ENCODE data around the gene LRRC8E.
"Not testable (repeated sequence)": the region's sequence is repeated elsewhere in the genome, so short reads cannot be mapped to it uniquely, and the experiment has no call there.

Gene LRRC8E

DNA sequence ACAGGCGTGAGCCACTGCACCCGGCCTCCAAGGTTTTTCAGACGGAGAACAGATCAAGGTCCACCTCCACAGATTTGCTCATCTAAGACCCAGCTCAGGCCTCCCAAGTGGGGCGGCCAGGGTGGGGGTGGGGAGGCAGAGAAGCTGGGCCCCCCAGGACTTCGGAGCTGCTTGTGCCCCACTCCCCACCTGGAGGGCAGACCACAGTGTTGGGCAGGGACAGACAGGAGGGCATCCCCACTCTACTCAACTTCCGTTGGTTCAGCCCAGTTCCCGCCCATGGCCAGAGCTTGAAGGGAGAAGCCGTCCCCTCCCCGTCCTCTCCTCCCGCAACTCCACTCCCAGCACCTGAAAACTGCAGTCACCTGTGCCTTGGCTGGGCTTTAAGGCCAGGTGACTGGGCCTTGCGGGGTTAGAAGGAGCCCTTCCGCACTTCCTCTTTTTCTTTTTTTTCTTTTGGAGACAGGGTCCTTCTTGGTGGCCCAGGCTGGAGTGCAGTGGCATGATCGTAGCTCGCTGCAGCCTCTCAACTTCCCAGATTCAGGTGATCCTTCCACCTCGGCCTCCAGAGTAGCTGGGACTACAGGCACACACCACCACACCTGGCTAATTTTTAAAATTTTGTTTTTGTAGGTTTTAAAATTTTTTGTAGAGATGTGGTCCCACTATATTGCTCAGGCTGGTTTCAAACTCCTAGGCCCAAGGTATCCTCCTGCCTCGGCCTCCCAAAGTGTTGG is 734 bp upstream of the LRRC8E start:
- DNase-seq: no peak

DNA sequence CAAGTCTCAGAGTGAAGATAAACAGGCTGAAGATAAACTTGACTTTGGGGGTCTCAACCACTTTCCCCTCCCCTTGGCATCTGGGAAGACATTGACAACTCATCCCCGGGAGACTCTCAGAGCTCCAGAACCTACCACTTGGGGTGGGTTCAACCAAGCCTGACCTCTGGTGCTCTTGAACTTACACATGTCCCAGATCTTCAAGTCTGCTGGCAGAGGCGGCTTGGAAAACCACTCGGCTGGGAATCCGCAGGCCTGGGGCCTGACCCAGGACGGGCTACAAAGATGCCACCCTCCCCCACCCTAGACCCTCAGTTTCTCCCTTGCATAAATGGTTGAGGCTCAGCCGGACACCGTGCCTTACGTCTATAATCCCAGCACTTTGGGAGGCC is 512 bp downstream of the LRRC8E start:
- no peak for DNase-seq

DNA sequence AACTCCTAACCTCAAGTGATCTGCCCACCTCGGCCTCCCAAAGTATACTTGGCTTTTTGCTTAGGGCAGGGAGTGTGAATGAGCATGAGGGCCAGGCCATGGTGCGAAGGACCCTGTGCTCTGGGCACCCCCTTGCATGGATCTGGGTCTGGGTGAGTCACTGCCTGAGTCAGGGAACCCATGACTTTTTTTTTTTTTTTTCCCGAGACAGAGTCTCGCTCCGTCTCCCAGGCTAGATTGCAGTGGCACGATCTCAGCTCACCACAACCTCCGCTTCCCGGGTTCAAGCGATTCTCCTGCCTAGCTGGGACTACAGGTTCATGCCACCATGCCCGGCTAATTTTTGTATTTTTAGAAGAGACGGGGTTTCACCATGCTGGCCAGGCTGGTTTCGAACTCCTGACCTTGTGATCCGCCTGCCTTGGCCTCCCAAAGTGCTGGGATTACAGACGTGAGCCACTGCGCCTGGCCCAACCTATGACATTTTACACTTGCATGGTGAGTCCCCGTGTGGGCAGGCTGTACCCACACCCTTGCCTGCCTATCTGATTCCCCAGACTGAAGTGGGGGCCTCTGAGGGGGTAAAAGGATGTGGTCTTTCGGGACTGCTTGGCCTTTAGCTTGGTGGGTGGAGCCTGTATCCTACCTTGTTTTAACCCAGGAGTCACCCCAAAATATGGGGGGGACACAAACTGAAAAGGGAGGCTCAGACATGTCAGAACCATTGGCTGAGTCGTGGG is 5.2 kb downstream of the LRRC8E start:
- not testable (repeated sequence) for DNase-seq

DNA sequence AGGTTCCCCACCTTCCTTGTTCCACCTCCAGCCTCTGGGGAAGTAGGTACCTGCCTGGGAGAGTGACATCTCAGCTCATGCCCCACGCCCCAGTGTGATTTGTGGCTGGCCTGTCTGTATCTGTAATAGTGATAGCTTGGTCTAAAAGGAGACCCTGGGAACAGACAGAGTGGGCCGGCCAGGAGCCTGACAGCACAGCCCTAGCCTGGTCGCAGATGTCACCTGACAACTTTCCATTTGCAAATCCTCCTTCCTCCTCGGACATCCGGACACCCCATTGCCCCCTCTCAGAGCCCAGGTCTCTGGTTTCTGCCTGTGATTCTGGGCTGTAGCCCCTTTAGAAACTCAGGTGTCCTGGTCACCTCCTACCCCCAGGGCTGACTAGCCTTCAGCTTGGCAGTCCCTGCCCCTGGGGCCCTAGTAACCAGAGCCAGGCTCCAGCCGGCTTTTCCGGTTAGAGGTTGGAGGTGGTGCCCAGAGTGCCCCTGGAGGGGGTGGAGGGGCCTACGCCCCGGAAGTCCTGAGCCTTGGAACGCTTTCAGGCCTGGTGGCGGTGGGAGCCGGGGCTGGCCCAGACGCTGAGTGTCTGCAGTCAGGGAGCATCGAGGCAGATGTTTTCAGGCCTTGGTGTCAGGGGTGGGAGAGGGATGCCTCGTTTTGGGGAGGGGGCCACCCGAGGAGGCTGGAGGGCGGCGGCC is 6.5 kb downstream of the LRRC8E start:
- DNase-seq: no peak

DNA sequence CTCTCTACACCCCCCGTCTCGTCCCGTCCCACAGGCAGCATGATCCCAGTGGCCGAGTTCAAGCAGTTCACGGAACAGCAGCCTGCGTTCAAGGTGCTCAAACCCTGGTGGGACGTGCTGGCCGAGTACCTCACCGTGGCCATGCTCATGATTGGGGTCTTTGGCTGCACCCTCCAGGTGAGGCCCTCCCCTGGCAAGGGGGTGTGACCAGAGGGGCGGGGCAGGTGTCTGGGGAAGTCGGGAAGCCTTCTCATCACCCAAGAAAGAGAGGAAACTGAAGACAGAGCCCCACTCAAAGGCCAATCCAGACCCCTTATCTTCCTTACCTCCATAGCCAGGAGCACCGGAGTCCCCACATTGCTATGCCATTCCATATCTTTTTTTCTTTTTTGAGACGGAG is 7.3 kb downstream of the LRRC8E start:
- no peak for DNase-seq

DNA sequence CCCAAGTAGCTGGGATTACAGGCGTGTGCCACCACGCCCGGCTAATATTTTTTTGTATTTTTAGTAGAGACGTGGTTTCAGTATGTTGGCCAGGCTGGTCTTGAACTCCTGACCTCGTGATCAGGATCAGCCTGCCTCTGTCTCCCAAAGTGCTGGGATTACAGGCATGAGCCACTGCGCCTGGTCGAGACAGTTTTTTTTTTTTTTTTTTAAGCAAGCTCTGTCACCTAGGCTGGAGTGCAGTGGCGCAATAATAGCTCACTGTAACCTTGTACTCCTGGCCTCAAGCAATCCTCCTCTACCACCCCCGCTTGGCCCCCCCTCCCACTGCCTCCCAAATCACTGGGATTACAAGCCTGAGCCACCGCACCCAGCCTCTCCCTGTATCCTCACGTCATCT is 9.0 kb downstream of the LRRC8E start:
- DNase-seq: no peak

DNA sequence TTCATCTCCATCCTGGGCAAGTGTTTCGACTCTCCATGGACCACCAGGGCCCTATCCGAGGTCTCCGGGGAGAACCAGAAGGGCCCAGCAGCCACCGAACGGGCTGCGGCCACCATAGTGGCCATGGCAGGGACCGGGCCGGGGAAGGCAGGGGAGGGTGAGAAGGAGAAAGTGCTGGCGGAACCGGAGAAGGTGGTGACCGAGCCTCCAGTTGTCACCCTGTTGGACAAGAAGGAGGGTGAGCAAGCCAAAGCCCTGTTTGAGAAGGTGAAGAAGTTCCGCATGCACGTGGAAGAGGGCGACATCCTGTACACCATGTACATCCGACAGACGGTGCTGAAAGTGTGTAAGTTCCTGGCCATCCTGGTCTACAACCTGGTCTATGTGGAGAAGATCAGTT is 10.7 kb downstream of the LRRC8E start:
- no peak for DNase-seq

DNA sequence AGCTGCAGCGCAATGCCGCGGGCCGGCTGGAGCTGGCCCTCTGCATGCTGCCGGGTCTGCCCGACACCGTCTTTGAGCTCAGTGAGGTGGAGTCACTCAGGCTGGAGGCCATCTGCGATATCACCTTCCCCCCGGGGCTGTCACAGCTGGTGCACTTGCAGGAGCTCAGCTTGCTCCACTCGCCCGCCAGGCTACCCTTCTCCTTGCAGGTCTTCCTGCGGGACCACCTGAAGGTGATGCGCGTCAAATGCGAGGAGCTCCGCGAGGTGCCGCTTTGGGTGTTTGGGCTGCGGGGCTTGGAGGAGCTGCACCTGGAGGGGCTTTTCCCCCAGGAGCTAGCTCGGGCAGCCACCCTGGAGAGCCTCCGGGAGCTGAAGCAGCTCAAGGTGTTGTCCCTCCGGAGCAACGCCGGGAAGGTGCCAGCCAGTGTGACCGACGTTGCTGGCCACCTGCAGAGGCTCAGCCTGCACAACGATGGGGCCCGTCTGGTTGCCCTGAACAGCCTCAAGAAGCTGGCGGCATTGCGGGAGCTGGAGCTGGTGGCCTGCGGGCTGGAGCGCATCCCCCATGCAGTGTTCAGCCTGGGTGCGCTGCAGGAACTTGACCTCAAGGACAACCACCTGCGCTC is 11.6 kb downstream of the LRRC8E start:
- no peak for DNase-seq

DNA sequence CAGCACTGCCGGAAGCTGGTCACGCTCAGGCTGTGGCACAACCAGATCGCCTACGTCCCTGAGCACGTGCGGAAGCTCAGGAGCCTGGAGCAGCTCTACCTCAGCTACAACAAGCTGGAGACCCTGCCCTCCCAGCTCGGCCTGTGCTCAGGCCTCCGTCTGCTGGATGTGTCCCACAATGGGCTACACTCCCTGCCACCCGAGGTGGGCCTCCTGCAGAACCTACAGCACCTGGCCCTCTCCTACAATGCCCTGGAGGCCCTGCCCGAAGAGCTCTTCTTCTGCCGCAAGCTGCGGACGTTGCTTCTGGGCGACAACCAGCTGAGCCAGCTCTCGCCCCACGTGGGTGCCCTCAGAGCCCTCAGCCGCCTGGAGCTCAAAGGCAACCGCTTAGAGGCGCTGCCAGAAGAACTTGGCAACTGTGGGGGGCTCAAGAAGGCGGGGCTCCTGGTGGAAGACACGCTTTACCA is 12.1 kb downstream of the LRRC8E start:
- DNase-seq: no peak

DNA sequence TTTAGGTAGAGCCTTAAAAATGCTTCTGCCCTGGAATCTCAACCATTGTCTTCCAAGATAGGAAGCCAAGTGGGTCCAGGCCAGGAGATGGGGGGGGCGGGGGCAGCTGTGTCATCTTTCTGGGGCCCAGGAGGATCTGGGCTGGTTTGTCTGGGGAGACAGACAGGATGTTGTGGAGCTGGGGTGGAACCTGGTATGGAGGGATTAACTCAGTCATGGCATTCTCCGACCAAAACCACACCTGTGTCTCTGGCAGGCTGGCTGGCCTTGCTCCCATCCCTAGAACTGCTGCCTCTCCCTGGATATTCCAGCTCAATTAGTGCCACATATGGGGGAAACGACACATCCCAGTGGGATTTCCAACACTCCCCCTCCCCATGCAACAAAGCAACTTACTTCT is 12.6 kb downstream of the LRRC8E start:
- no peak for DNase-seq

DNA sequence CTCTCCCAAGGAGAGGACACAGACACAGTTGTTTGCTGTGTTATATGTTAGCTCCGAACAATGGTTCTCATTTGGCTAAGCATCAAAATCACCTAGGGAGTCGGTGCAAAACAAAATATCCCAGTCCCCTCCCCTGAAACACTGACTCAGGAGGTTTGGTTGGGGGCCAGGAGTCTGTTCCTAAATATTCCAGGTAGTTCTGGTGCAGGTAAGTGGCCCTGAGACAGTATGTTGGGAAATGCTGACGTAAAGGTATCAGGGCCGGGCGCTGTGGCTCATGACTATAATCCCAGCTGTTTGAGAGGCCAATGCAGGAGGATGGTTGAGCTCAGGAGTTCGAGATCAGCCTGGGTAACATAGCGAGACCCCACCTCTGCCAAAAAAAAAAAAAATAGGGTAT is 13.0 kb downstream of the LRRC8E start:
- no peak for DNase-seq

DNA sequence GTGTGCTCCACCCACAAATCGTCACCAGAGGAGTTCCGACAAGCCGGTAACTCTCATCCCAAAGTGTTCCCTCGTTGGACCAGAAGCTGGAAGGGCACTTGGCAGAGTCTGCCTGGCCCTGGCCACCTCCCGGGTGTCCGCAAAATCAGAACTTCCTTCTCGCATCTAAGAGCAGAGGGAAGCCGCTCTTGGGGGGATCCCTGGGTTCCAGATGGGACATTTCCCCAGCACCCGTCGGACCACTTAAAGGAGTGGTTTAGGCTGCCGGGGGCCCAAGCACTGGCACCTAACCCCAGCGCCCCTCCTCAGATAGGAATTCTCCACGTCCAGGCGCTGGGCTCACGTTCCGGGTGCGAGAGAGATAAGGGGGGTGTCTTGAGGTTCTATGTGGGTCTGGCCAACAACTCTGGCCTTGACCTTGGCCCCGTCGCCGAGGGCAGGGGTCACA is 14.5 kb downstream of the LRRC8E start:
- no peak for DNase-seq

DNA sequence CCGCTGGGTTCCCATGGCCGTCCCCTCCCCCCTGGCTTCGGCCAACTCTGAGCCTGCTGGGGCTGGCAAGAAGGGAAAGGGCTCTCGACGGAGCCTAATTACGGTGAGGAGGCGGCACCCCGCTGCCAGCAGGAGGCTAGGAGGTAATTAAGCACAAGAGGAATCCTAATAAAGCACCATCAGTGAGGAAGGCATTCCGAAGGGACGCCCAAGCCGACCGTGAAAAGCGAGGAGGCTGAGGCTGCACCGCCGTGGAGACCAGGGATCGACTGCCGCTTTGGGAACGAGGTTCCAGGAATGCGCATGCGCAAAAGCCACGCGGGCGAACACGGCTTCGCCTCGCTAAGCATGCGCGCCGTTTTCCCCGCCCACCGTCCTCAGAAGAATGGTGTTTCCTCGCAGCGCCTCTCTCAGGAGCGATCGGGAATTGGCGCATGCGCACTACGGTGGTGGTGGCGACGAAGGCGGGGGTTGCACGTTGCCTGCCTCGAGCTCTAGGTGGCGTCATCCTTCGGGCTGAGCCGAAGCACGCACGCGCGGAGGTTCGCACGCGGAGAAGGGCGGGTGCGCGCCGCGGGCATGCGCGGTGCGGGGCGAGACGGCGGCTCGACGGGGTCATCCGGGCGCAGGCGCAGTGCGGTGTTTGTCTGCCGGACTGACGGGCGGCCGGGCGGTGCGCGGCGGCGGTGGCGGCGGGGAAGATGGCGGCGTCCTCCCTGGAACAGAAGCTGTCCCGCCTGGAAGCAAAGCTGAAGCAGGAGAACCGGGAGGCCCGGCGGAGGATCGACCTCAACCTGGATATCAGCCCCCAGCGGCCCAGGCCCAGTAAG is 15.1 kb downstream of the LRRC8E start, which contains the start of gene MAP2K7:
Gene MAP2K7, plus strand, starts transcription at position 634 of the 830 bp plus-strand sequence. Its CDS starts 68 bp downstream, at position 702.
- DNase-seq: peak; percentile 100

DNA sequence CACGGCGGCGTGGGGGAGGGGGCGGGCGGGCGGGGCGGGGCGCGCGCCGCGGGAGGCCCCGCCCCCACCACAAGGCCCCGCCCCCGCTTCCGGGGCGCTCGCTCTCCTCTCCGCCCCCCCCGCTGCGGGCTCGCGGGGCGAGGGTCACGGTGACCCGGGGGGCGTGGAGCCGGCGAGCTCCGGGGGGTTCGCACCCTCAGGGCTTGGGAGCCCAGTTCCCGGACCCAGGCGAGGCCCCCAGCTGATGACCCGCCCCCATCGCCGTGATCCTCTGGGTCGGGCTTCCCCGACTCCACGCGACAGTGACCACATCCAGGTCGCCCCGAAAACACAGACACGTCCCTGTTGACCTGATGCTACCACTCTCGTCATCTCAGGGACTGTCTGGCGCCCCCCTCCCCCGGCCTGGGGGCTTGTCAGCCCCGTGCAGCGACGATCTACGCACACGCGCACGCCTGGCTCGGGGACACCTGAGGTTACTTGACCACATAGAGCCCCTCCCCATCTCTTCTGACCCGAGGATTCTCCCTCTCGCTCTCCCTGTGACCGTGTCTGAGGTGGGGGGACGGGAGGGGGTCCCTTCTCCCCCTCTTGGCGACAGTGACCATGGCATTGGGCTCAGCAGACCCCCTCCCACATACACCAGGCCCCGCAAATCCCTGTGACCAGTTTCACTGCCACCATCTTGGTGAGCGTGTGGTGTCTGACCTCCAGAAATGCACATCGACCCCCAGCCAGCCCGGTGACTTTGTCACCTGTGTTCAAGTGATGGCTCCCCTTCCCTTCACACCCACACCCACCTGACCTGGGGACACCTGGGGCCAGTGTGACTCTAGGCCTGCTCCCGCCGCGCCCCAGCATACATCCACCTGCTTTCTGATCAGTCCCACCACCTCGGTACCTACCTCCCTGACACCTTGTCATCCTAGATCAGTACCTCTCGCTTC is 16.0 kb downstream of the LRRC8E start:
- peak; percentile 10 to 52 for DNase-seq

DNA sequence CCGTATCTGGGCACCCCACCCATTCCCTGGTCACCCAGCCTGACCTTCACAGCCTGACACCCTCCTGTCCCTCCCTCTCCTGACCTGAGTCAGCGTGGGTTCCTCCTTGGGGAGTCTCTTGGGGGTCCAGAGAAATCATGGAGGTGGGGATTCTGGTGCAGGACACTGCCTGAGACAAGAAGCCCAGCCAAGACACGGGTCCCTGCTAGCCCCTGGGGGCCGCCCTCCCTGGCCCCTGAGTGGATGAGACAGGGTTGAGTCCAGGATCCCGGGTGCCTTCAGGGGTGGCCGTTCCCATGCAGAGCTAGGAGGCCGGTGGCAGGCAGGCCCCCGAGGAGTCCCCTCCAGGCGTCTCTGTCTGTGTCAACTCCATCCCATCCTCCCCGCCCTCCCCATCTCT is 17.0 kb downstream of the LRRC8E start:
- no peak for DNase-seq

DNA sequence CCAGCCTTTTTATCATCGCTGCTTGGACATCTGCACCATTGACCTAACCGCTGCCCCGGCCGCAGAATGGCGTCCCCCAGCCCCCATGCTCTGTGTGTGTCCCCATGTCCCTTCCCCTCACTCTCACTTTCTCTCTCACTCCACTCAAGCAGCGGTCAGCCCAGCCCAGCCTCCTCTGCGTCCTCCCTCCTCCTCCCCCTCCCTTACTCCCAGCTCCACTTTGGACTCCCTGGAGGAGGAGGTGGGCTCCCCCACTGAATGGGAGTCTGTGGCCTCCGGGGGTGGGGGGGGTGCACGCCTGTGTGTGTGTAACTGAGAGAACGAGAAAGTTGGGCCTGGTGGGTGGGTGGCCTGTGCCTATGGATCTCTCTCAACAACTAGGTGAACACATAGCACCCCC is 17.5 kb downstream of the LRRC8E start:
- no peak for DNase-seq

DNA sequence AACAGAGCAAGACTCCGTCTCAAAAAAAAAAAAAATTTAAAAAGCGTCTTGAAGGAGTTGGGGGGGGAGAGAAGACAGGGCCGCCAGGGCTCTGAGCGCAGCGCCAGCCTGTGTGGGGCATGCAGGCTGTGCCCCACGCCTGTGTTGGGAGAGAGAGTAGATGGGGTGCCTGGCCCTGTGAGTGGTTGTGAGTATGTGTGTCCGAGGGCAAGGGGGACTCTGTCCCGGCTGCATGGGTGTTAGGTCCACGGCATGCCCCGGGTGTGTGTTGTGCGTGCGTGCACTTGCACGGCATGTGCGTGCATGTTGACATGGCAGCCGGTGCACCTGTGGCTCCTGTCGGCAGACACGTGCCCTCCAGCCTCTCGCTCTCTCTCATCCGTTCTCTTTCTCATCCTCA is 18.8 kb downstream of the LRRC8E start:
- no peak for DNase-seq

DNA sequence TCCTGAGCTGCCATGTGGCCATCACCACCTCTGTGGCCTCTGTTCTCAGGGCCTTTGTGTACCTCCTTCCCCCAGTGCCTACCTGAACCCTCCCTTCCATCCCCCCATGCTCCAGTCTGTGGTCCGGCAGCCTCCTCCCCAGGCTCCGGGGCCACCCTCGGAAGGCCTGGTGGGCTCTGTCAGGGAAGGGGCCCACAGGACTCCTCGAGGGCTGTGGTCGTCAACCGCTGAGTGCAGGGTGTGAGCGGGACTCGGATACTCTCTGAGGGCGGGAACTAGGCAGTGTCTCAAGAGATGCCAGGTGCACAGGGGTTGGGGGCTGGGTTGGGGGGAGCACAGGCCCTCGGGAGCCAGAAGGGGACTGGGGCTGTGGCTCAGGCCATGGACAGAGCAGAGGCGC is 19.2 kb downstream of the LRRC8E start:
- no peak for DNase-seq

DNA sequence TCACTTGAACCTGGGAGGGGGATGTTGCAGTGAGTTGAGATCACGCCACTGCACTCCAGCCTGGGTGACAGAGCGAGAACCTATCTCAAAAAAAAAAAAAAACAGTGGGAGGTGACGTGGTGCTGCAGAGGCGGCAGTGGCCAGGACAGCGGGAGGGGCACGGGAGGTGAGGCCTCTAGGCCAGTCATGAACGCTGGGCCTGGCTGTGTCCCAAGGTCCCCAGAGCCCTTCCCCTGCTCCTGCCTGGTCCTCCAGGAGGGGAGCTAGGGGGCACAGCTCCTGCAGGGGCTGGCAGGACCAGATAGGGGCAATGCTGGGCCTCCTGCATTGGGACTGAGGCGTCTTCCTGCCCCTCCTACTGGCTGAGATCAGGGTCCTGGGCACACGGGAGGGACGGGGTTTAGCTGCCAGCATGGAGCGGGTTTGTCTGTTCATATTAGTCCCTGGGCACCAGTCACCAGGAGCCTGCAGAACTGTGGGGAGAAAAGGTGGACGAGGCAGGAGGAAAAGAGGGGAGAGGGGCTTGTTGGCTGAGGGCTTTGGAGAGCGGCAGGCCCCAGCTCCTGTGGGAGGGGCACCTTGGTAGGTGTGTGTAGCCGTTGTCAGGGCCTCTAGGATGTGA is 19.9 kb downstream of the LRRC8E start:
- DNase-seq: no peak

DNA sequence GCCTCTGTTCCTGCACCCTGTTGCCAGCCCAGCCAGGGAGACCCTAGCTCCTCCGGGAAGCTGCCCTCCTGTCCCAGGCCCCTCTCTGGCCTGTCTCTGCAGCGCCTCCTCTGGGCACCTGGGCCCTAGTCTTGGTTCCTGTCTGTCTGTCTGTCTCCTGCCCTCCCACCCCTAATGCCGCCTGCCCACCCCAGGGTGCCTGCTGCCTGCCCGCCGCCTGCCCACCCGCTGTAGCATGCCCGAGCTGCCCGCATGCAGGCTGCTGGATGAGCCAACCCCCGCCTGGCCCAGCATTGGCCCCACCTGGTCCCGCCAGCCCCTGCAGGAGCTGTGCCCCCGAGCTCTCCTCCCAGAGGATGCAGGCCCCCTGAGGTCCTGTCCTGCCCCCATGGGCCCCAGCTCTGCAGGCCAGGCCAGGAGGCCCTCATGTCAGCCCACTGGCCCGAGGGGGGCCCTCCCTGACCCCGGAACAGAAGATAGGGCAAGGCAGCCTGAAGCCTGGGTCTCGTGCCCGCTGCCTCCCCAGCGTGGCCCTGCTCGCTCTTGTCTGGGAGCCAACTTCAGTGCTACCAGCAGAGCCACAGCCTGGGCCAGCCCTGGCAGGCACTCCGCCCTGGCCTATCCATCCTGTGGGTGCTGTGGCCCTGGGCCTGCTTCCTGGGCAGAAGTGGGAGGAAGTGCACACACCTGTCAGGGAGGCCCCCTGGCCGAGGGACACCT is 20.6 kb downstream of the LRRC8E start:
- no peak for DNase-seq

Measured in inflammatory macrophage (primary cell).